NCI-H226 (cell line): Measurements from ENCODE around the gene KLK7.

Experiments
- DNase-seq: peaks from one replicate; pipeline ENCODE4 v3.0.0-alpha.2; 2015

The KLK7 gene

GRCh38 chr19:50983625-50984292, at the start of gene KLK7:
KLK7 (minus strand) TSS chr19:50983917; CDS start chr19:50982399, 1,518 bp downstream.
- DNase-seq = peak; percentile 58

- DNase-seq = no peak
These were observed 48.1 kb upstream of the KLK7 start for GRCh38 chr19:51031880-51032225.

- DNase-seq = no peak
These were observed 47.6 kb upstream of the KLK7 start for GRCh38 chr19:51031220-51031879.

- no peak for DNase-seq
These were observed 46.9 kb upstream of the KLK7 start for GRCh38 chr19:51030631-51031030.

- peak; percentile 7 for DNase-seq
These were observed 46.0 kb upstream of the KLK7 start for GRCh38 chr19:51029718-51030117.

GRCh38 chr19:51027873-51028272, 44.2 kb upstream of the KLK7 start:
- DNase-seq = no peak

- DNase-seq = no peak
These were observed 43.5 kb upstream of the KLK7 start for GRCh38 chr19:51027126-51027806.

- peak; percentile 81 for DNase-seq
These were observed 42.8 kb upstream of the KLK7 start, which contains the start of gene KLK11 for GRCh38 chr19:51026554-51026831. KLK11 (minus strand) TSS chr19:51026616; CDS start chr19:51025631, 985 bp downstream.

GRCh38 chr19:51025809-51026553, 42.3 kb upstream of the KLK7 start:
- peak; percentile 64 for DNase-seq

- DNase-seq = no peak
These were observed 41.7 kb upstream of the KLK7 start for GRCh38 chr19:51025401-51025800.

GRCh38 chr19:51024924-51025323, 41.2 kb upstream of the KLK7 start:
- DNase-seq = no peak

GRCh38 chr19:51023946-51024345, 40.2 kb upstream of the KLK7 start:
- no peak for DNase-seq

GRCh38 chr19:51022526-51022925, 38.8 kb upstream of the KLK7 start:
- DNase-seq = no peak

GRCh38 chr19:51020988-51021651, 37.4 kb upstream of the KLK7 start:
- DNase-seq = peak; percentile 31

- peak; percentile 85 for DNase-seq
These were observed 35.8 kb upstream of the KLK7 start, which contains the start of gene KLK10 for GRCh38 chr19:51019544-51019925. KLK10 (minus strand) TSS chr19:51019709; CDS start chr19:51019130, 579 bp downstream.

GRCh38 chr19:51018745-51019543, 35.2 kb upstream of the KLK7 start:
- DNase-seq = peak; percentile 79

- DNase-seq = peak; percentile 73
These were observed 33.3 kb upstream of the KLK7 start for GRCh38 chr19:51016798-51017683.

GRCh38 chr19:51015691-51016267, 32.1 kb upstream of the KLK7 start:
- DNase-seq = no peak

GRCh38 chr19:51014242-51014641, 30.5 kb upstream of the KLK7 start:
- DNase-seq = no peak

- DNase-seq = no peak
These were observed 29.0 kb upstream of the KLK7 start for GRCh38 chr19:51012661-51013190.
